A673 (cell line): ENCODE results near the gene GREB1L. TPM values are rescaled to one million over a fixed set of nuclear protein-coding genes. Genes with fewer than 3 reads are reported as not detected.

Source experiments
- BruUV-seq: library from RNA; stranded (reverse); fragments of 400-500 nt; replicated peaks from 2 replicates; lab custom pipeline; 2021; lab: Mats Ljungman, UMichigan
- CTCF ChIA-PET: fragments of 300-600 bp; sonication (Branson Sonifier 250); formaldehyde crosslinking; loops from one replicate; lab custom pipeline; 2022; ENCODE audit warnings: antibody characterized with exemption; lab: Charles Lee
- POLR2A ChIA-PET: fragments of 300-600 bp; sonication (Branson Sonifier 250); formaldehyde crosslinking; loops from one replicate; lab custom pipeline; 2022; ENCODE audit warnings: antibody characterized with exemption; ENCODE audit not compliant: low non-redundant PET; lab: Charles Lee
- DNase-seq: peaks from one replicate; pipeline ENCODE4 v3.0.0-alpha.2; 2015; ENCODE audit warnings: low spot score
- H3K27ac ChIP-seq: fragments of 200-600 bp; sonication (generic); 2 replicates; pipeline ENCODE4 v1.5.1; 2016; ENCODE audit warnings: mixed run types, low read depth, mild to moderate bottlenecking, mixed read lengths, antibody characterized with exemption, low read length; ENCODE audit not compliant: poor library complexity, severe bottlenecking
- H3K27me3 ChIP-seq: fragments of 200-600 bp; sonication (generic); replicated peaks from 2 replicates; pipeline ENCODE4 v1.6.1; 2017; ENCODE audit warnings: mixed run types, low read depth, mild to moderate bottlenecking, mixed read lengths, antibody characterized with exemption, low read length; ENCODE audit not compliant: insufficient read depth, poor library complexity
- H3K36me3 ChIP-seq: fragments of 200-600 bp; sonication (generic); 2 replicates; pipeline ENCODE4 v1.6.1; 2016; ENCODE audit warnings: mixed run types, mild to moderate bottlenecking, mixed read lengths, antibody characterized with exemption, low read length; ENCODE audit not compliant: insufficient read depth, poor library complexity, severe bottlenecking
- H3K4me1 ChIP-seq: fragments of 200-600 bp; sonication (generic); 2 replicates; pipeline ENCODE4 v1.6.1; 2017; ENCODE audit warnings: mixed run types, mild to moderate bottlenecking, mixed read lengths, antibody characterized with exemption, low read length; ENCODE audit not compliant: insufficient read depth, poor library complexity, severe bottlenecking
- H3K4me3 ChIP-seq: fragments of 200-600 bp; sonication (generic); 2 replicates; pipeline ENCODE4 v1.5.1; 2016; ENCODE audit warnings: low read depth, mixed run types, mild to moderate bottlenecking, mixed read lengths, low read length; ENCODE audit not compliant: poor library complexity, severe bottlenecking
- H3K9me3 ChIP-seq: fragments of 200-600 bp; sonication (generic); 2 replicates; pipeline ENCODE4 v1.6.1; 2016; ENCODE audit warnings: mixed run types, low read depth, mild to moderate bottlenecking, mixed read lengths, antibody characterized with exemption, low read length; ENCODE audit not compliant: poor library complexity, severe bottlenecking
- EZH2 ChIP-seq: fragments of 200-600 bp; sonication (generic); IDR thresholded peaks from 2 replicates; pipeline ENCODE4 v1.6.1; 2017; ENCODE audit warnings: borderline replicate concordance, low read depth, mild to moderate bottlenecking, mixed read lengths, antibody characterized with exemption, low read length; ENCODE audit not compliant: poor library complexity, severe bottlenecking
- intact Hi-C: fragments of 100-400 bp; cut with micrococcal nuclease; formaldehyde crosslinking; loops from one replicate; pipeline ENCODE4 v1.10.0; 2022; ENCODE audit not compliant: unreplicated experiment
- total RNA-seq: library from RNA; stranded (reverse); gene quantifications from 2 replicates; pipeline ENCODE4 v1.2.3, GENCODE V29; 2021
- TF ChIP-seq, protein P1 (sequence below): fragments of 300-800, 200-600 bp; sonication (generic); conservative IDR thresholded peaks from 2 replicates; pipeline ENCODE4 v1.5.1; 2017; ENCODE audit warnings: low read depth, mild to moderate bottlenecking, antibody characterized with exemption, low read length, moderate library complexity, mixed read lengths

GREB1L gene
- total RNA-seq, 1 experiment from 2014 or later = 0.04 TPM

DNA sequence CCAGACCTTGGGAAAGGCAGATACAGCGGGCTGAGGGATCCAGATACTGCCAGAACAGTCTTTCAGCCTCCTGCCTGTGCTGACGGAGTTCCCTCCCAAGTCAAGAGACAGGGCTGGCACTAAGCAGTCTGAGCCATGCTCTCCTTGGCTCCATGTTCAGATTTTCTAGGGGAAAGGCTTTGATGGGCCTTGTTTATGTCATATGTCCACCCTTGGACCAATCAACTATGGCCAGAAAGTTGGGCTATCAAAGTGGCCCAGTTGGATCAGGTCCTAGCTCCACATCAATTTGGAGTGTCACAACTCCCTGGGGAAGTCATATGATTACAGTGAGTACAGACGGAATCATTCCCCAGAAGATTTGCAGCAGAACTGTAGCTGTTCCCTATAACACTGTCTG, 152.0 kb downstream of the GREB1L start:
- ChIA-PET POLR2A (no interaction called here), CTCF (no interaction called here)
- no peaks in the 10 kb centered on the region for H3K36me3 ChIP-seq
- H3K4me3 ChIP-seq = no peak overlapping the region
- intact Hi-C loops = no loop called here
- no peaks in the 10 kb centered on the region for H3K4me1 ChIP-seq
- no peak overlapping the region for H3K27ac ChIP-seq
- no peak for DNase-seq
- BruUV-seq = no TSS peak
- TF ChIP-seq, protein P1, sequence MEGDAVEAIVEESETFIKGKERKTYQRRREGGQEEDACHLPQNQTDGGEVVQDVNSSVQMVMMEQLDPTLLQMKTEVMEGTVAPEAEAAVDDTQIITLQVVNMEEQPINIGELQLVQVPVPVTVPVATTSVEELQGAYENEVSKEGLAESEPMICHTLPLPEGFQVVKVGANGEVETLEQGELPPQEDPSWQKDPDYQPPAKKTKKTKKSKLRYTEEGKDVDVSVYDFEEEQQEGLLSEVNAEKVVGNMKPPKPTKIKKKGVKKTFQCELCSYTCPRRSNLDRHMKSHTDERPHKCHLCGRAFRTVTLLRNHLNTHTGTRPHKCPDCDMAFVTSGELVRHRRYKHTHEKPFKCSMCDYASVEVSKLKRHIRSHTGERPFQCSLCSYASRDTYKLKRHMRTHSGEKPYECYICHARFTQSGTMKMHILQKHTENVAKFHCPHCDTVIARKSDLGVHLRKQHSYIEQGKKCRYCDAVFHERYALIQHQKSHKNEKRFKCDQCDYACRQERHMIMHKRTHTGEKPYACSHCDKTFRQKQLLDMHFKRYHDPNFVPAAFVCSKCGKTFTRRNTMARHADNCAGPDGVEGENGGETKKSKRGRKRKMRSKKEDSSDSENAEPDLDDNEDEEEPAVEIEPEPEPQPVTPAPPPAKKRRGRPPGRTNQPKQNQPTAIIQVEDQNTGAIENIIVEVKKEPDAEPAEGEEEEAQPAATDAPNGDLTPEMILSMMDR = no peak
- TF ChIP-seq EZH2 = no peak
- no peaks in the 10 kb centered on the region for H3K9me3 ChIP-seq
- no peaks in the 10 kb centered on the region for H3K27me3 ChIP-seq

DNA sequence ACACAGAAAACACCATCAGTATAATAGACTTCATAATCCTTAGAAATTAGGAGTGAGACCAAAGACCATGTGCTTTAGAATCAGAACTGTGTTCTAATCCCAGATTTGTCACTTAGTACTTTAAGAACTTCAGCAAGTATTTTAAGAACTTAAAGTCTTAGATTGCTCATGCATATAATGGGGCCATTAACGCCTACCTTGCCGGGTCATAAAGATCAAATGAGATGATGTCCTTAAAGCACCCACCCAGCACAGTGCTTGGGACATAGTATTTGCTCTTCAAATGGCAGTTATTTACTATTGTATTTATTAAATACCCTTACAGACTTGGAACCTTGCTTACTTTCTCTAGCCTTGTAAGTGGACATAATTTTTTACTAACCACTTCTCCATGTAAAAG, 156.1 kb downstream of the GREB1L start:
- CTCF ChIA-PET = no interaction called here
- Histone ChIP-seq H3K4me3 (no peak overlapping the region), H3K4me1 (no peaks in the 10 kb centered on the region), H3K9me3 (no peaks in the 10 kb centered on the region), H3K36me3 (no peaks in the 10 kb centered on the region), H3K27ac (no peak overlapping the region), H3K27me3 (peaks cover 19% of the 10 kb centered on the region)
- TF ChIP-seq, protein P1 = no peak
- TF ChIP-seq EZH2 = no peak
- intact Hi-C loops = no loop called here
- BruUV-seq = no TSS peak
- no peak for DNase-seq
- POLR2A ChIA-PET = no interaction called here

DNA sequence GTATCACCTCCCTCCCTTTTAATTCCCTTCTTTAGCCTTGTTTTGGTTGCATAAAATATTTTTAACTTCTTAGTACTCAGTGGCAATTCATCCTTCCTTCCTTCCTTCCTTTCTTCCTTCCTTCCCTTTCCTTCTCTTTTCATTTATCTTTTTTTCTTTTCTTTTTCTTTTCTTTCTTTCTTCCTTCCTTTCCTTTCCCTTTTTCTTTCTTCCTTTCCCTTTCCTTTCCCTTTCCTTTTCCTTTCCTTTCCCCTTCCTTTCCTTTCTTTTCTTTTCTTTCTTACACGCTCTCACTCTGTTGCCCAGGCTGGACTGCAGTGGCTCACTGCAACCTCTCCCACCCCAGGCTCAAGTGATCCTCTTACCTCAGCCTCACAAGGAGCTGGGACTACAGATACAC, 160.2 kb downstream of the GREB1L start:
- POLR2A ChIA-PET = no interaction called here
- H3K27me3 ChIP-seq = peaks cover 19% of the 10 kb centered on the region
- TF ChIP-seq, protein P1 = no peak
- TF ChIP-seq EZH2 = no peak
- no peak for DNase-seq
- no TSS peak for BruUV-seq
- intact Hi-C loops = loop anchor here (10.0 kb wide), 1 partner anchor 57 kb away; no protein-coding TSS in a partner anchor
- no peaks in the 10 kb centered on the region for H3K4me1 ChIP-seq
- no peaks in the 10 kb centered on the region for H3K36me3 ChIP-seq
- CTCF ChIA-PET = no interaction called here
- H3K27ac ChIP-seq = no peak overlapping the region
- no peaks in the 10 kb centered on the region for H3K9me3 ChIP-seq
- H3K4me3 ChIP-seq = no peak overlapping the region
